Natural killer cell (primary cell): ENCODE results near the gene SBNO2. TPM values are rescaled to one million over a fixed set of nuclear protein-coding genes. Genes with fewer than 3 reads are reported as not detected.

ENCODE experiments used
- ATAC-seq, 3 donors: fragments of 150-1000 bp in 2 of 3; fragments of 200-7000 bp in 1 of 3; cut with Tn5 transposase; 1 replicate in 1 of 3; 2 replicates in 2 of 3; pipeline ENCODE4 v1.10.0; 2021; ENCODE audit warnings: mild to moderate bottlenecking in 2 of 3, moderate library complexity in 2 of 3
- DNase-seq, 2 donors: peaks; one replicate each; pipeline versions ENCODE4 v3.0.0 to v3.0.0-alpha.2; 2013 to 2021; ENCODE audit warnings: mixed read lengths in 1 of 2
- H3K27ac ChIP-seq: one replicate; pipeline ENCODE4 v1.5.1; 2013; ENCODE audit warnings: mild to moderate bottlenecking, low read length
- H3K27me3 ChIP-seq: one replicate; pipeline ENCODE4 v1.6.1; 2013; ENCODE audit warnings: low read length; ENCODE audit not compliant: control insufficient read depth, insufficient read depth
- H3K36me3 ChIP-seq: one replicate; pipeline ENCODE4 v1.6.1; 2013; ENCODE audit warnings: low read length; ENCODE audit not compliant: control insufficient read depth, insufficient read depth
- H3K4me1 ChIP-seq: one replicate; pipeline ENCODE4 v1.6.1; 2013; ENCODE audit warnings: low read length; ENCODE audit not compliant: control insufficient read depth, insufficient read depth
- H3K4me3 ChIP-seq: one replicate; pipeline ENCODE4 v1.5.1; 2013; ENCODE audit warnings: low read length
- H3K9me3 ChIP-seq: one replicate; pipeline ENCODE4 v1.6.1; 2013; ENCODE audit warnings: low read length; ENCODE audit not compliant: control insufficient read depth, insufficient read depth
- H3K27ac Mint-ChIP-seq, 2 donors: one replicate each; pipeline ENCODE4 v1.8.0; 2022; ENCODE audit warnings: mild to moderate bottlenecking in 2 of 2, mixed read lengths in 2 of 2, moderate library complexity in 1 of 2
- H3K27me3 Mint-ChIP-seq, 2 donors: one replicate each; pipeline ENCODE4 v1.8.0; 2022; ENCODE audit warnings: low read depth in 2 of 2, mixed read lengths in 2 of 2
- H3K36me3 Mint-ChIP-seq: one replicate; pipeline ENCODE4 v1.8.0; 2022; ENCODE audit warnings: mixed read lengths
- H3K4me1 Mint-ChIP-seq, 2 donors: one replicate each; pipeline ENCODE4 v1.8.0; 2022; ENCODE audit warnings: mixed read lengths in 2 of 2
- H3K4me3 Mint-ChIP-seq: one replicate; pipeline ENCODE4 v1.8.0; 2022; ENCODE audit warnings: mild to moderate bottlenecking, moderate library complexity, mixed read lengths
- H3K9me3 Mint-ChIP-seq, 2 donors: one replicate each; pipeline ENCODE4 v1.8.0; 2022; ENCODE audit warnings: mixed read lengths in 2 of 2
- CTCF ChIP-seq: fragments of 200-600 bp; IDR thresholded peaks from one replicate; pipeline ENCODE4 v1.8.0; 2022; ENCODE audit warnings: antibody characterized with exemption
- WGBS: methylation state at CpG from one replicate; pipeline ENCODE4 v1.1.7; 2013; ENCODE audit warnings: missing lambda C conversion rate; ENCODE audit not compliant: insufficient coverage; 5-methylcytosine and 5-hydroxymethylcytosine counted together
- intact Hi-C: fragments of 100-400 bp; cut with micrococcal nuclease; formaldehyde crosslinking; loops from one replicate; pipeline ENCODE4 v1.14.2; 2022
- total RNA-seq, 4 donors: library from RNA; stranded (reverse); fragments of 120-200 nt in 1 of 4; gene quantifications; one replicate each; pipeline versions ENCODE4 v1.2.3 to v1.2.4, GENCODE V29; 2013 to 2022

Gene SBNO2
- total RNA-seq, 3 donors from 2014 or later (not counting 1 experiment from before 2014, with no cell fraction given): 92.0 to 106 (median 94.3) TPM

DNA sequence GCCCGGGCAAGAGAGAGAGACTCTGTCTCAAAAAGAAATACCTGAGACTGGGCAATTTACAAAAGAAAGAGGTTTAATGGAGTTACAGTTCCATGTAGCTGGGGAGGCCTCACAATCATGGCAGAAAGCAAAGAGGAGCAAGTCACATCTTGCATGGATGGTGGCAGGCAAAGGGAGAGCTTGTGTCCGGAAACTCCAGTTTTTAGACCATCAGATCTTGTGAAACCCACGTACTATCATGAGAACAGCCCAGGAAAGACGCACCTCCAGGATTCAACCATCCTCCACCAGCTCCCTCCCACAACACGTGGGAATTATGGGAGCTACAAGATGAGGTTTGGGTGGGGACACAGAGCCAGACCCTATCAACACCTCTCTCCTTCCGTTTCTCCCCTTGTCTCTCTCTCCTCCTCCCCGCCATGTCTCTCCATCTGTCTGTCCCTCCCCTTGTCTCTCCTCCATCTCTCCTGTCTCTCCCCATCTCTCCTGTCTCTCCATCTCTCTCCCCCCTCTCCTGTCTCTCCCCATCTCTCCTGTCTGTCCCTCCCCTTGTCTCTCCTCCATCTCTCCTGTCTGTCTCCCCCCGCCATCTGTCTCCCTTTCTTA is 88.9 kb downstream of the SBNO2 start:
- Mint-ChIP-seq H3K36me3 (no peaks in the 10 kb centered on the region), H3K4me3 (peak overlapping the region; percentile 31), H3K27ac (peak overlapping the region; percentile 66 to 74), H3K27me3 (no peaks in the 10 kb centered on the region), H3K4me1 (peaks cover 19 to 34% of the 10 kb centered on the region in 2 donors), H3K9me3 (no peaks in the 10 kb centered on the region)
- TF ChIP-seq CTCF: no peak
- no peak overlapping the region for H3K27ac ChIP-seq
- intact Hi-C loops: no loop called here
- ATAC-seq: no peak
- peaks cover 68% of the 10 kb centered on the region for H3K4me1 ChIP-seq
- 78% methylated on average over 6 of the region's 8 CpGs for WGBS
- H3K9me3 ChIP-seq: no peaks in the 10 kb centered on the region
- DNase-seq: no peak
- H3K4me3 ChIP-seq: no peak overlapping the region
- no peaks in the 10 kb centered on the region for H3K27me3 ChIP-seq
- H3K36me3 ChIP-seq: peaks cover 82% of the 10 kb centered on the region

- peaks cover 19 to 30% of the 10 kb centered on the region in 2 donors for H3K4me1 Mint-ChIP-seq
- no peak overlapping the region for H3K4me3 Mint-ChIP-seq
- H3K9me3 Mint-ChIP-seq: no peaks in the 10 kb centered on the region
These were observed 89.8 kb downstream of the SBNO2 start for GRCh38 chr19:1084024-1084868.

GRCh38 chr19:1082928-1083816 is 90.9 kb downstream of the SBNO2 start:
- Histone ChIP-seq H3K27me3 (no peaks in the 10 kb centered on the region), H3K27ac (no peak overlapping the region), H3K4me3 (no peak overlapping the region), H3K9me3 (no peaks in the 10 kb centered on the region), H3K4me1 (peaks cover 69% of the 10 kb centered on the region), H3K36me3 (peaks cover 87% of the 10 kb centered on the region)
- Mint-ChIP-seq H3K36me3 (no peaks in the 10 kb centered on the region), H3K9me3 (no peaks in the 10 kb centered on the region), H3K27me3 (no peaks in the 10 kb centered on the region), H3K27ac (peak overlapping the region; percentile 9 to 29), H3K4me1 (peaks cover 14 to 22% of the 10 kb centered on the region in 2 donors), H3K4me3 (no peak overlapping the region)
- DNase-seq: no peak
- WGBS: 94% methylated on average over 59 of the region's 59 CpGs
- no peak for ATAC-seq
- no peak for TF ChIP-seq CTCF
- intact Hi-C loops: no loop called here

More at GRCh38 chr19:1084024-1084868, 89.8 kb downstream of the SBNO2 start:
- H3K4me1 ChIP-seq: peaks cover 69% of the 10 kb centered on the region
- peak overlapping the region in 1 of 2 donors; percentile 66 for H3K27ac Mint-ChIP-seq
- H3K27me3 Mint-ChIP-seq: no peaks in the 10 kb centered on the region
- intact Hi-C loops: no loop called here
- peak in 1 of 2 donors; percentile 27 for DNase-seq
- no peak for TF ChIP-seq CTCF
- no peaks in the 10 kb centered on the region for H3K36me3 Mint-ChIP-seq
- H3K27me3 ChIP-seq: no peaks in the 10 kb centered on the region
- no peaks in the 10 kb centered on the region for H3K9me3 ChIP-seq
- H3K4me3 ChIP-seq: no peak overlapping the region
- H3K27ac ChIP-seq: no peak overlapping the region
- H3K36me3 ChIP-seq: peaks cover 87% of the 10 kb centered on the region
- 85% methylated on average over 43 of the region's 43 CpGs for WGBS
- no peak for ATAC-seq
